HG02678 (cell line): Measurements from ENCODE around the gene TAC1.
"Not testable (repeated sequence)": the region's sequence is repeated elsewhere in the genome, so short reads cannot be mapped to it uniquely, and the experiment has no call there.

Experiments
- ATAC-seq: cut with Tn5 transposase; IDR thresholded peaks from one replicate; pipeline ENCODE4 v1.9.1; 2021; ENCODE audit warnings: mild to moderate bottlenecking, moderate library complexity; ENCODE audit not compliant: unreplicated experiment

The TAC1 gene, protein sequence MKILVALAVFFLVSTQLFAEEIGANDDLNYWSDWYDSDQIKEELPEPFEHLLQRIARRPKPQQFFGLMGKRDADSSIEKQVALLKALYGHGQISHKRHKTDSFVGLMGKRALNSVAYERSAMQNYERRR

DNA sequence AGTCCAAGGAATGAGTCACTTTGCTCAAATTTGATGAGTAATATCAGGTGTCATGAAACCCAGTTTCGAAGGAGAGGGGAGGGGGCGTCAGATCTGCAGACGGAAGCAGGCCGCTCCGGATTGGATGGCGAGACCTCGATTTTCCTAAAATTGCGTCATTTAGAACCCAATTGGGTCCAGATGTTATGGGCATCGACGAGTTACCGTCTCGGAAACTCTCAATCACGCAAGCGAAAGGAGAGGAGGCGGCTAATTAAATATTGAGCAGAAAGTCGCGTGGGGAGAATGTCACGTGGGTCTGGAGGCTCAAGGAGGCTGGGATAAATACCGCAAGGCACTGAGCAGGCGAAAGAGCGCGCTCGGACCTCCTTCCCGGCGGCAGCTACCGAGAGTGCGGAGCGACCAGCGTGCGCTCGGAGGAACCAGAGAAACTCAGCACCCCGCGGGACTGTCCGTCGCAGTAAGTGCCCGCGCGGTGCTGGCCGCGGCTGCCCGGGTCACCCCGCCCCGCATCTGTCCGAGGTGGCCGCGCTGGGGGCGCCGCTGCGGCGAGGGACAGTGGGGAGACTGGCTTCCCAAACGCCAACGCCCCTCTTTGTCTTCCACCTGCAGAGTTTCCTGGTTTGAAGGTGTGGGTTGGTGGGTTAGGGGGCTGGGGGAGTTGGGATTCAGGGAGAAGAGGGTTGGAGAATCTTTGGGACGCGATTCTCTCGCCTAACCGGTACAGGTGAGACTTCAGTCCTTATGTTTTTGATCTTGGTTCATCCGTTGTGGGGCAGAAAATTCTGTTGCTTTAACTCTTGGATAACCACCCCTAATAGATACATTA is at the start of gene TAC1:
TAC1 (plus strand) TSS at position 351 of the 829 bp plus-strand sequence. CDS start 527 bp downstream, outside the sequence.
- no peak for ATAC-seq

DNA sequence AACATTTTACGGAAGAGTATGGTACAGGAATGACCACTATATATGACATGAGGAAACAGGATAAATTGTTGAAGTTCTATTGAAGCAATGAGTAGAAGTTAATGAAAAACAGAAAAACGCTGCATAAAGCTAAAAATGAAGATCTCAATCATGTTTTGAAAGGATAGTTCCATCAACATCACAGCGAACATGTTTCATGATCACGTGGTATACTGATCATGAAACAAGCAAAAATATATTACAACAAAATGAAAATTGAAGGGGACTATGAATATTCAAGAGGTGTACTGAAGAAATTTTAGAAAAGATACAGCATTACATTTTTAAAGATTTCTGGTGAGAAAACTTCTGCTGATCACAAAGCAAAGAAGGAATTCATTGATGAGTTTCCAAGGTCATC is 45.9 kb upstream of the TAC1 start:
- no peak for ATAC-seq

DNA sequence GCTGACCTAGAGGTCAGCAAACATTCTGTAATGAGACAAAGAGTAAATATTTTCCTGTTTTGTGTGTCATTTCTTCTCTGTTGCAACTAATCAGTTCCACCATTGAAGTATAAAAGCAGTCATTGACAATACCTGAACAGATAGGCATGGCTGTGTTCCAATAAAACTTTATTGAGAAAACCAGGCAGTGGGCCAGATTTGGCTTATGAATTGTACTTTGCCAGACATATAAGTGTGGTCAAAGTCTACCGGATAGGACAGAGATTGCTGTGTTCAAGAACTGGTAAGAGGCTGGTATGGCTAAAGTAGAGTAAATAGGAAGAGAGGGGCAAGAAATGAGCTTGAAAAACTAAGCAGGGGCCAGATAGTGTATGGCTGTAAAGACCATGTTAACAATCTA is 38.3 kb upstream of the TAC1 start:
- no peak for ATAC-seq

DNA sequence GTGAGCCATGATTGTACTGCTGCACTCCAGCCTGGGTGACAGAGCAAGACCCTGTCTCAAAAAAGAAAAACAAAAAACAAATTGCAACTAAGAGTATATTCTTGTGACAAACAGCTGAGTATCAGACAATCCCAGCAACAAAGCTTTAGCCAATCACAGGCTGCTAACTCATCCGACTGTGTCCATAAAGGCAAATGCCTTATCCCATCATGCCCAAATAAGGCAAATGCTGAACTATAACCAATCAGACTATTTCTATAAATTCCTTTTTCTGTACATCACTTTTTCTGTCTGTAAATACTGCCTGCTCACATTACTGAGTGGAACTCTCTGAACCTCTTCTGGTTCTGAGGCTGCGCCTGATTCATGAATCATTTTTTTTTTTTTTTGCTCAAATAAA is 37.5 kb upstream of the TAC1 start:
- no peak for ATAC-seq

DNA sequence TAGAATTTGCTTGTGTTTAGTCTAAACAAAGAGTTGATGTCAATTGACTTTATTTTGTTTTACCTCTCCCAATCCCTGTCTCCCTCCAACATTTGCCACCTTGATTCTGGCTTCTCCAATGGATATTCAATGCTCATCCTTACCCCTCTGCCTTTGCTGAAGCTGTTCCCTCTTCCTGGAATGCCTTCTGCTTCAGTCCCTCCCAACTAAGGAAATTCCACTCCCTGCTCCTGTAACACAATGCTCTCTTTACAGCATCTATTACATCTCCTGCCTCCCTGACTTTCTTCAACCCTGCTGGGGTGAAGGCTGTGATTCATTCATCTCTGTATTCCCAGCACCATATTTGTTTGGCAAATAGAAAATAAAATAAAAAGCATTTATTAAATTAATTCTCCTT is 34.5 kb upstream of the TAC1 start:
- no peak for ATAC-seq

DNA sequence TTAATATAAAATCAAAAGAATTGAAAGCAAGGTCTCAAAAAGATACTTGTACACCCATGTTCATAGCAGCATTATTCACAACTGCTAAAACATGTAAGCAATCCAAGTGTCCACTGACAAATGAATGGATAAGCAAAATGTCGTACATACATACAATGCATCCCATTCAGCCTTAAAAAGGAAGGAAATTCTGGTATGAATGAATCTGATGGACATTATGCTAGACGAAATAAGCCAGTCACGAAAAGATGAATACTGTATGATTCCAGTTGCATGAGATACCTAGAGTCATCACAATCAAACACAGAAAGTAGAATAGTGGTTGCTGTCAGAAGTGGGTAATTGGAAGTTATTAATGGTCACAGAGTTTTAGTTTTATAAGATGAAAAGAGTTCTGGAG is 9.5 kb upstream of the TAC1 start:
- ATAC-seq, result no peak

DNA sequence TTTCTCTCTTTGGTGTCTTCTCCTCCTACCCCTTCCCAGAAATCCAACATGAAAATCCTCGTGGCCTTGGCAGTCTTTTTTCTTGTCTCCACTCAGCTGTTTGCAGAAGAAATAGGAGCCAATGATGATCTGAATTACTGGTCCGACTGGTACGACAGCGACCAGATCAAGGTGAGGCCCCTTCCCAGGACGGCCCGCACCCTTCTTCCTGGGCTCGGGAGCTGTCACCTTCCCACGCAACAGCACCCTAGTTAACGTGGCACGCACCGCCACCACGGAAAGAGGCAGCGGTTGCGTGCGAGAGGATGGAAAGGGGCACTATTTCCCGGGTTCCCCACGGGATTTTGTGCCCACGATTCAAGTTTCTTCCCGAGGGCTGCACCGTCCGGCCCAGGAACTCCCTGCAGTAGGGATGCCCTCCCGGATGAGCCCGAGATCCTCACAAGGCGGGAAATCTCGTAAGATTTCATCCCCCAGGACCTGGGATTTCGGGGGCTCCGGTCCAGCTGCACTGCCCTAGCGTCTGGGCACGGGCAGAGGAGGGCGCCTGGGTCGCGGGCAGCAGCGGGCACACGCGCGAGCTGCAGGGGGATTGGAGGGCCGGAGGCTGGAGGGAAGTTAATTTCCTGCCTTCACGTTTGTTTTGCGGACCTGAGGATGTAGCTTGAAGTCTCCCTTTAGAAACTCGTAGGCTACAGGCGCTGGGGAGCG is 834 bp downstream of the TAC1 start:
- no peak for ATAC-seq

DNA sequence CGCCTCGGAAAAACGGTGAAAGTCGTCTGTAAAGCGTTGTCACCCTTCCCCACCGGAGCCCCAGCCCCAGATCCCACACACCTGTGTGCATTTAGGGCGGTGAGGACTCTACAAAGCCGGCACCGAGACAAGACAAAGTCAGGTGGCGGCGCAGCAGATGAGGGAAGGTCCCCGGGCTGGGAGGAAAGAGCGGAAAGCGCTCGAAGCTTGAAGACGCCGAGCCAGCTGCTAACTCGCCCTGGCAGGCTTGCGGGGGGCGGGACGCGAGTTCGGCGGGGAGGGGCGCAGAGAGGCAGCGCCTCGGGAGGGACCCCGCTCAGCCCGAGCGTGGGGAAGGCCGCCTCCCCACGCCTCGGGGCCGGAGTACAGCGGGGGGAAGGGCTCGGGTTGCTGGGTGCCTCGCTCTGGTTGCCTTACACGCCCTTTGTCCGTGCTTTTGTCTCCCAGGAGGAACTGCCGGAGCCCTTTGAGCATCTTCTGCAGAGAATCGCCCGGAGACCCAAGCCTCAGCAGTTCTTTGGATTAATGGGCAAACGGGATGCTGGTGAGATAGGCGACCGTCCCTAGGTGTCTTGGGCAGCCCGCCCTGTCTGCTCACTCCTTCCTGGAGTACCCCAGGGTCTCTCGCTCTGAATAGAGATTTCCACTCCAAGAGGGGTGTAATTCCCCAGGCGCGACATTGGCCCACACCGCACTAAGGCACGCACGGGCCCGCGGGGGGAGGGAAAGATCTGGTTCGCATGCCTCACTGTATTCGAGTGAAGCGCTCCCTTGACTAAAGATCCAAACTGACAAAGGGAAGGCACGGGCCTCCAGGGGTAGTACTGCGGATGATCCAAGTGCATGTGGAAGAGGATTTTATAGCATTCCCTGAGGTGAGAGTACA is 1.6 kb downstream of the TAC1 start:
- no peak for ATAC-seq

DNA sequence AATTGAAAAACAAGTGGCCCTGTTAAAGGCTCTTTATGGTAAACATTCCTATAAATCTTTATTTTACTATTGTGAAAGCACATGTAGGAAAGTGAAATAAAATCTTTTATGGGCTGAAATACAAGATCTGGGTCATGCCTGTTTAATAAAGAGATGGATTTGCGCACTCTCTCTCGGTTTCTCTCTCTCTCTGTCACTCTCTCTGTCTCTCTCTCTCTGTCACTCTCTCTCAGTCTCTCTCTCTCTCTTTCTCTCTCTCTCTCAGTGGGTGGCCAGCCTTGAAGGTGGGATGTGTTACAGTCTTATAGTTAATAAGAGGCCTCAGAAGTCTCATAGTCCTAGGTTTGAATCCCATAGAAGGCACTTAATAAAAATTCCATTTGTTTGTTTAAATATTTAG is 2.4 kb downstream of the TAC1 start:
- no peak for ATAC-seq

DNA sequence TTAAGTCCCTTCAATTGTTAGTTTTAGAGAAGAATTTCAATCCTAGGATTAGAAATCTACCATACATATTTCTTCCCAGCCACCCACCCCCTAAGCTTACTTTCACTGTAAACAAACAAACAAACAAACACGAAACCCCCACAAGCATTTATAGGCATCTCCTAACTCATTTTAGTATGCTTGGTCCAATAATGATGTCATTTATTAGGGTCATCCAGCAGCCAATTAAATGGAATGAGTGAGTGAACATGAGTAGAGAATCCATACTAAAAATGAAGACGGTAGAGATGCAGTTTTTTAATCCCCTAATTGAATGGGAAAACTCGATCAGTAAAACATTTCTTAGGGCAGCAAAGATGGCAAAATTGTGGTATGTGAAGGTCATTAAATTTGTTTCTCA is 3.2 kb downstream of the TAC1 start:
- ATAC-seq, result no peak

DNA sequence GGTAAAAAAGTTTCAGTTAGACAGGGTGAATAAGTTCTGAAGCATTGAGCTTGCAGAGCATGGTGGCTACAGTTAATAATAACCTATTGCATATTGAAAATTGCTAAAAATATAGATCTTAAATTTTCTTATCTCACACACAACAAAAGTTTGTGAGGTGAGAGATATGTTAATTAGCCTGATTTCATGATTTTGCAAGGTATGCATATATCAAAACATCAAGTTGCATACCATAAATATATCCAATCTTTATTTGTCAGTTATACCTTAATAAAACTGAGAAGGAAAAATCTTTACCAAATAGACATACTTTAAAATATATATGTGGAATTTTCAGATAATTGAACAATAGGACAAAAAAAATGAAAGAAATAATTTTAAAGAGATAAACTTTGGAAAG is 16.6 kb downstream of the TAC1 start:
- no peak for ATAC-seq

DNA sequence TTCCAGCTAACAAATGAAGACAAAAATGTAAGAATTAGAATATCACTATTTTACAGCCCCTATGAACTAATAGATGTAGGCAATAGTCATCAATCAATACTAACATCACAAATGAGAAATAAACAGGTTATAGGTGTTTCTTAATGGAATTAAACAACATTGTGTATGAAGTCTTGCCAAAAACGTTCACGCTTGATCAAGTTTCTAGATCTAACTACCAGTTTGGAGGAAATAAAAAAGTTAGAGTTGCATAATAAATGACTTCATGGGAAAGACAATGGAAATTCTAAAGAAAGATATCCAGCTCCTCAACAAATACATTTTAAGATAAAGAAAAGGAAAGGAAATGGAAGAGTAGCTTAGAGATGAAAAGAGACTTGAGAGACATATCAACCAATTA is 19.7 kb downstream of the TAC1 start:
- ATAC-seq, result no peak

DNA sequence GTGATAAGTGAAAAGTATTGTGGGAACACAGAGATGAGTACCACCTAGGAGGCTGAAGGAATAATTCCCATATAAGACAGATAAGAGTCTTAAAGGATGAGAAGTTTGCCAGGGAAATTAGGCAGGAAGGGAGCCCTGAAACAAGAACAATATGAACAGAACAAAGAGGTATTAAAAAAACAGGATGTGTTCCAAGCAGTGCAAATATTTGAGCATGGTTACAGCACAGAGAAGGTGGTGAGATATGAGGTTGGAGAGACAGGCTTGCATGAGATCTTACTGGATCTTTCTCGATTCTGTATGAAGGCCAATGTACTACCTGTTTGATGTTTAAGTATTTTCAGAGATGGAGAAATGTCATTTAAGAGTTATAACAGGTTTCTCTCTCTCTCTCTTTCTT is 20.3 kb downstream of the TAC1 start:
- ATAC-seq, result no peak

DNA sequence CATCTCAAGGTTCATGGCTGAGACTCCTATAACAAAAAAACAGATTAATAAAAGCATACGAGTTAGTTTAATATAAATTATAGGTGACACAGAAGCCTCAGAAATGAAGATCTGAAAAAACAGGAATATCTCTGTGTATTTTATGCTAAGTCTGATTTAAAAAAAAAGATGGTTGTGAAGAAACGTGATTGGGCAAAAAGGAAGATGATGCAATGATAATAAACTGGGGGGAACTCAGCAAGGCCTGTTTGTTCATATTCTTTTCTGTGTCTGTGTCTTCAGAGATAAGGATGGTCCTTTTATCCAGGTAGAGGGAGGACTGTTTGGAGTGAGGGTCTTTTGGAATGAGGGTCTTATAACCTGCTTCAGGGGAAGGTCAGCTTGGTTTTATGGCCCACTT is 25.9 kb downstream of the TAC1 start:
- ATAC-seq, result no peak

DNA sequence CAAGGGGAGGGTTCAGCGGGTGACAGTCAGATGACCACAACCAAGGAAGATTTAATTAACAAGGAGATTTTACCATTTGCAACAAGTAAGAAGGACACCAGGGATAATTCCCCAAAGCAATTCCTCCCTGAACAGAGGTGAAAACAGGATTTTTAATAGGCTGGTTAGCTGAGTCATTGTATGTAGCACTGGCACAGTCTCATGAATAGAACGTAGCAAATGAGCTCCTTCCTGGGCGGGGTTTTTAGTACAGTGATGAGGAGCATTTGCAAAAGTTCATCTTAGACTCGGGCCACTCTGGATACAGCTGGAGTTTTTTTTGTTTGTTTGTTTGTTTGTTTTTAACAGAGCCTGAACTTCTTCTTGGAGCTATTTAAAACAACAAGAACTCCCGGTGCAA is 39.0 kb downstream of the TAC1 start:
- ATAC-seq, result no peak

DNA sequence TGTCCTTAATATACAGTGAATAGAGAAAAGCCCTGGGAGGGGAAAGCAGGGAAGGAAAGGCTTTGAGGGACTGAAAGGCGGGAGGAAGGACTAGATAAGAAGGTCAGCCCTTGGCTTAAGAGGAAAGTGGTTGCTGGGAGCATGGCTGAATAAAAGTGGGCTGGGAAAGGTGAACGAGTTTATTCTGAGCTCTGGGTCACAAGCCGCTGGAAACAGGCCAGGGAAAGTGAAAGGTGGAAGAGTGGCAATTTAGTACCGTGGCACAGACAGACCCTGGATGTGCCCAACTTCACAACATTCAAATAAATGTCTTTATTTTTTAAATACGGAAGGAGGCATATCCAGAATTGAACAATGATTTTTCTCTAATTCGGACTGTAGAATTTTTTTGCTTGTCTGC is 39.7 kb downstream of the TAC1 start:
- no peak for ATAC-seq

DNA sequence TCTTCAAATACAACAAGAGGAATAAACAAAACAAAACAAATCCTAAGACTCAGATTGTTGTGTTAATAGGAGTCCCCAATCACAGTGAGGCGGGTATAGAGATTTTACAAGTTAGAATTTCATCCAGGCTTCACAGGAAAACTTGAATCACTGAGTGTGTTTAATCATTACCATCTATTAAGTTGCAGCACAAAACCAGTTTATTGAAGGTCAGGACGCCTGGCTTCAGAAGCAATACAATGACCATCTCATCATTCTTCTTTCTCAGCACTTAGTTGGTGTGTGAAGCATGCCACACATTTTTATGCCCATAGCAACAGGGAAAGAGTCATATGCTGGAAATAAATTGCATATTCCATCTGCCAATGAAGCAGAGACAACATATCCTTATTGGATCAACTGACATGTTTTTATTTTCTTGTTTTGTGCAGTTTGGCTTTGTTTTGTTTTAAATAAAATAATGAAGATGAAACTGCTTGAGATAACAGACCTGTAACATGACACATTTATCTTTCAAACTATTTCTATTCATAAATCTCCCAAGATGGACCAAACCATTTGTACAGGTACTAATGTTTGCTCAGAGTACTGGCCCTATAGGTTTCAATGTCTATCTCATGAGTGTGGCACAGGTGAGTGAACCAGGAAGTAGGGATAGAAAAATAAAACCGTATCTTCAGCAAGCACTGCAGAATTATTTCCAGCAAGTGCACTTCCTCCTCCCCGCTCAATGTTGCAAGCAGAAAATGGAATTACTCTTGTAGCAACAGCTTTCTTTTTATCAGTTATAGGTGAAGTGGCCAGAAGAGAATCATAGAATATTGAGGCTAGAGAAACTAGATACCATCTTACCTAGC is 40.4 kb downstream of the TAC1 start:
- no peak for ATAC-seq

DNA sequence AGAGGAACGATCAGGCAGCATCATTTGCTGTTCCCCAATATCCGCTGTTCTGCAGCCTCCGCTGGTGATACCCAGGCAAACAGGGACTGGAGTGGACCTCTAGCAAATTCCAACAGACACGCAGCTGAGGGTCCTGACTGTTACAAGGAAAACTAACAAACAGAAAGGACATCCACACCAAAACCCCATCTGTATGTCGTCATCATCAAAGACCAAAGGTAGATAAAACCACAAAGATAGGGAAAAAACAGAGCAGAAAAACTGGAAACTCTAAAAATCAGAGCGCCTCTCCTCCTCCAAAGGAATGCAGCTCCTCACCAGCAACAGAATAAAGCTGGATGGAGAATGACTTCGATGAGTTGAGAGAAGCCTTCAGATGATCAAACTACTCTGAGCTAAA is 54.5 kb downstream of the TAC1 start:
- ATAC-seq, result not testable (repeated sequence)
